GM23248 (cell line): ENCODE data around the gene CLCNKB. TPM values are rescaled to one million over a fixed set of nuclear protein-coding genes. Genes with fewer than 3 reads are reported as not detected.

Experiments
- DNase-seq: peaks from one replicate; pipeline ENCODE4 v3.0.0-alpha.2; 2015
- H2AFZ ChIP-seq: fragments of 200-600 bp; sonication (generic); 2 replicates; pipeline ENCODE4 v1.6.1; 2016; ENCODE audit warnings: antibody characterized with exemption
- H3F3A ChIP-seq: fragments of 200-600 bp; sonication (generic); 2 replicates; pipeline ENCODE4 v1.6.1; 2016; ENCODE audit warnings: mild to moderate bottlenecking, antibody characterized with exemption, mixed run types; ENCODE audit not compliant: insufficient read depth
- H3K27ac ChIP-seq: fragments of 200-600 bp; sonication (generic); 2 replicates; pipeline ENCODE4 v1.5.1; 2016; ENCODE audit warnings: mild to moderate bottlenecking
- H3K27me3 ChIP-seq: fragments of 200-600 bp; sonication (generic); replicated peaks from 2 replicates; pipeline ENCODE4 v1.6.1; 2016; ENCODE audit warnings: mild to moderate bottlenecking; ENCODE audit not compliant: insufficient read depth
- H3K36me3 ChIP-seq: fragments of 200-600 bp; sonication (generic); 2 replicates; pipeline ENCODE4 v1.6.1; 2016; ENCODE audit warnings: low read depth, mild to moderate bottlenecking
- H3K4me1 ChIP-seq: fragments of 200-600 bp; sonication (generic); 2 replicates; pipeline ENCODE4 v1.6.1; 2016; ENCODE audit warnings: mild to moderate bottlenecking; ENCODE audit not compliant: insufficient read depth
- H3K4me2 ChIP-seq: fragments of 200-600 bp; sonication (generic); one replicate; pipeline ENCODE4 v1.6.1; 2016; ENCODE audit warnings: mild to moderate bottlenecking; ENCODE audit not compliant: unreplicated experiment
- H3K4me3 ChIP-seq: fragments of 200-600 bp; sonication (generic); 2 replicates; pipeline ENCODE4 v1.5.1; 2016; ENCODE audit warnings: mild to moderate bottlenecking
- H3K79me2 ChIP-seq: fragments of 200-600 bp; sonication (generic); 2 replicates; pipeline ENCODE4 v1.6.1; 2016; ENCODE audit warnings: mild to moderate bottlenecking; ENCODE audit not compliant: insufficient read depth
- H3K9ac ChIP-seq: fragments of 200-600 bp; sonication (generic); 2 replicates; pipeline ENCODE4 v1.6.1; 2016; ENCODE audit warnings: mild to moderate bottlenecking
- H3K9me2 ChIP-seq: fragments of 200-600 bp; sonication (generic); 2 replicates; pipeline ENCODE4 v1.6.1; 2016; ENCODE audit warnings: mixed run types, mild to moderate bottlenecking, moderate library complexity; ENCODE audit not compliant: insufficient read depth
- H3K9me3 ChIP-seq: fragments of 200-600 bp; sonication (generic); one replicate; pipeline ENCODE4 v1.6.1; 2017; ENCODE audit warnings: low read depth
- H4K20me1 ChIP-seq: fragments of 200-600 bp; sonication (generic); 2 replicates; pipeline ENCODE4 v1.6.0; 2016; ENCODE audit not compliant: insufficient read depth
- EZH2 ChIP-seq: fragments of 200-600 bp; sonication (generic); IDR thresholded peaks from 2 replicates; pipeline ENCODE4 v1.6.1; 2018; ENCODE audit warnings: antibody characterized with exemption, mild to moderate bottlenecking; ENCODE audit not compliant: insufficient read depth, poor library complexity, severe bottlenecking
- EZH2phosphoT487 ChIP-seq: fragments of 200-600 bp; sonication (generic); IDR thresholded peaks from 2 replicates; pipeline ENCODE4 v1.6.1; 2018; ENCODE audit warnings: antibody characterized with exemption, moderate library complexity, mild to moderate bottlenecking, low read depth; ENCODE audit not compliant: insufficient read depth
- WGBS, 2 experiments: methylation state at CpG; one replicate each; pipeline ENCODE4 v1.1.6; 2015 to 2017; ENCODE audit warnings: low lambda C conversion rate in 2 of 2, low coverage in 1 of 2; ENCODE audit errors: missing lambda C conversion rate in 2 of 2; 5-methylcytosine and 5-hydroxymethylcytosine counted together
- in situ Hi-C: fragments of 300-500 bp; cut with MboI; formaldehyde crosslinking; loops from 2 replicates; pipeline ENCODE4 v1.15.0; 2020
- polyA plus RNA-seq: library from polyadenylated mRNA; unstranded; fragments of >200 nt; fragmentation: Nextera tagmentation; extraction: Ambion mirVana; gene quantifications from 2 replicates; pipeline ENCODE4 v1.2.1, GENCODE V29; 2016
- total RNA-seq: library from RNA; depleted of rRNA; stranded (reverse); fragments of >200 nt; shearing (Covaris generic); gene quantifications from 2 replicates; pipeline ENCODE4 v1.2.3, GENCODE V29; 2014; rRNA removed

CLCNKB gene
- total and polyA plus RNA-seq, 2 experiments from 2014 or later: not detected

DNA sequence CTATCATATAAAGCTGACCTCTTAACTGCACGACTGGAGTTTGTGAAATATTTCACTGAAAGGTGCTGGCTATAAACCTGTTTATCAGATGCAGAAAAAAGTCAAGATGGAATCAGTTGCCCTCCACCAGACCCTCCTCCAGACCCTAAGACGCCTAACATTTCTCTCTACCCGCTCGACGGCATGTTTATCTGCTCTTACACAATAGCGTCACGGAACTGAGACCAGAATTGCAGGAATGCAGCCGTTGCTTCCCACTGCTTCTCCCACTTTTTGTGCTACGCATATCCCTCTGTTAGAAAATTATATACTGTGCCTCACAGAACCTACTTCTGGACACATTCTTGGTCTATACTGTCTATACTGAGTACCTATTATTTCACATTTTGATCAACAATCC is 58.0 kb downstream of the CLCNKB start:
- no peak overlapping the region for H3K4me2 ChIP-seq
- H3K4me3 ChIP-seq: no peak overlapping the region
- TF ChIP-seq EZH2: no peak
- TF ChIP-seq EZH2phosphoT487: no peak
- no peaks in the 10 kb centered on the region for H3K9me3 ChIP-seq
- H3F3A ChIP-seq: no peaks in the 10 kb centered on the region
- H3K36me3 ChIP-seq: no peaks in the 10 kb centered on the region
- H3K79me2 ChIP-seq: no peaks in the 10 kb centered on the region
- no peaks in the 10 kb centered on the region for H3K9me2 ChIP-seq
- H4K20me1 ChIP-seq: no peaks in the 10 kb centered on the region
- no peaks in the 10 kb centered on the region for H3K4me1 ChIP-seq
- 0 out of 2 replicates have a peak overlapping the region, but pooled peaks have one; percentile 42 for H2AFZ ChIP-seq
- peak; percentile 29 for DNase-seq
- in situ Hi-C loops: no loop called here
- no peaks in the 10 kb centered on the region for H3K27me3 ChIP-seq
- WGBS, 2 experiments: 25 to 26% methylated on average over 9 of the region's 9 CpGs
- no peak overlapping the region for H3K27ac ChIP-seq
- no peak overlapping the region for H3K9ac ChIP-seq

Other genes with a start within 250 kb of the CLCNKB start
- 0.32 and 0.51 TPM in 2 replicates for gene UQCRHL, start 236.1 kb upstream of the CLCNKB start, total RNA-seq
- gene UQCRHL, start 236.1 kb upstream of the CLCNKB start, polyA plus RNA-seq: 0.60 and 0.65 TPM in 2 replicates
- gene SPEN, start 196.1 kb upstream of the CLCNKB start, total RNA-seq: 12.5 and 16.5 TPM in 2 replicates
- 16.7 and 17.2 TPM in 2 replicates for gene SPEN, start 196.1 kb upstream of the CLCNKB start, polyA plus RNA-seq
- 33.2 and 50.7 TPM in 2 replicates for gene ZBTB17, start 67.7 kb upstream of the CLCNKB start, total RNA-seq
- gene ZBTB17, start 67.7 kb upstream of the CLCNKB start, polyA plus RNA-seq: 20.5 and 25.1 TPM in 2 replicates
- gene SRARP, start 39.5 kb upstream of the CLCNKB start, total RNA-seq: not detected in 2 replicates
- gene SRARP, start 39.5 kb upstream of the CLCNKB start, polyA plus RNA-seq: not detected in 2 replicates
- 22.9 and 35.7 TPM in 2 replicates for gene HSPB7, start 25.7 kb upstream of the CLCNKB start, total RNA-seq
- 111 and 113 TPM in 2 replicates for gene HSPB7, start 25.7 kb upstream of the CLCNKB start, polyA plus RNA-seq
- not detected in 2 replicates for gene CLCNKA, start 21.7 kb upstream of the CLCNKB start, total RNA-seq
- not detected in 2 replicates for gene CLCNKA, start 21.7 kb upstream of the CLCNKB start, polyA plus RNA-seq
- gene FAM131C, start 29.9 kb downstream of the CLCNKB start, total RNA-seq: 0.51 and 0.97 TPM in 2 replicates
- gene FAM131C, start 29.9 kb downstream of the CLCNKB start, polyA plus RNA-seq: 1.3 and 1.8 TPM in 2 replicates
- gene EPHA2, start 112.3 kb downstream of the CLCNKB start, total RNA-seq: 20.4 and 21.7 TPM in 2 replicates
- 8.0 and 8.8 TPM in 2 replicates for gene EPHA2, start 112.3 kb downstream of the CLCNKB start, polyA plus RNA-seq
- gene ARHGEF19, start 168.9 kb downstream of the CLCNKB start, total RNA-seq: 8.6 and 12.1 TPM in 2 replicates
- 13.3 and 14.2 TPM in 2 replicates for gene ARHGEF19, start 168.9 kb downstream of the CLCNKB start, polyA plus RNA-seq
- 9.7 and 16.5 TPM in 2 replicates for gene CPLANE2, start 193.4 kb downstream of the CLCNKB start, total RNA-seq
- gene CPLANE2, start 193.4 kb downstream of the CLCNKB start, polyA plus RNA-seq: 2.6 and 3.5 TPM in 2 replicates